ENCODE results near the gene SPPL2B.
"Not testable (repeated sequence)": the region's sequence is repeated elsewhere in the genome, so short reads cannot be mapped to it uniquely, and the experiment has no call there.

SPPL2B gene

DNA sequence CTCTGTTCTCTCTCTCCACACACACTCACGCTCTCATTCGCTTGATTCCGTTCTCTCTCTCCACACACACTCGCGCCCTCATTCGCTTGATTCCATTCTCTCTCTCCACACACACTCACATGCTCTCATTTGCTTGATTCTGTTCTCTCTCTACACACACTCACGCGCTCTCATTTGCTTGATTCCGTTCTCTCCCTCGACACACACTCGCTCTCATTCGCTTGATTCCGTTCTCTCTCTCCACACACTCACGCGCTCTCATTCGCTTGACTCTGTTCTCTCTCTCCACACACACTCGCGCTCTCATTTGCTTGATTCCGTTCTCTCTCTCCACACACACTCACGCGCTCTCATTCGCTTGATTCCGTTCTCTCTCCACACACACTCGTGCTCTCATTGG, 21.3 kb downstream of the SPPL2B start:
- not testable (repeated sequence) for DNase-seq, H3K27me3 Mint-ChIP-seq, H3K4me3 Mint-ChIP-seq, H3K27ac Mint-ChIP-seq, ATAC-seq, H3K9me3 Mint-ChIP-seq, H3K4me1 Mint-ChIP-seq

DNA sequence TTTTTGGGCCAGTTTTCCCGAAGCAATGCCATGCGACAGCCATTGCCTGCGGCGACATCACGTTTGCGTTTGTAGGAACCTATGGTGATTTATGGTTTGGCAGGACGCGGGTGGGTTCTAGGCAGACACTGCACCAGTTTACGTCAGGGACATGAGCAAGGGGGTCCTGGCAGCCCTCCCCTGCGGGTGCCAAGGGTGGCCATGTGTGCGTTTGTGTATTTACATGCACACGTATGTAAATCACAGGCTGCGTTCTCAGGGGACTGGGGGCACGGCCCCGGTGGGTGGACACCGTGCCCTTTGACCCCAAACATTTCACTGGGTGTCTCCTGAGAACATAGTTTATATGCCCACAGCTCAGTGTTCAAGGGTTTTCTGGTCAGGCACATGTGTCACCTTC, 22.2 kb downstream of the SPPL2B start:
- Mint-ChIP-seq H3K27ac (no peak overlapping the region), H3K4me1 (no peaks in the 10 kb centered on the region), H3K9me3 (no peaks in the 10 kb centered on the region), H3K4me3 (no peak overlapping the region), H3K27me3 (no peaks in the 10 kb centered on the region)
- ATAC-seq (no peak), DNase-seq (no peak)

GRCh38 chr19:2351591-2351990, 23.1 kb downstream of the SPPL2B start:
- Mint-ChIP-seq H3K9me3 (no peaks in the 10 kb centered on the region), H3K4me1 (no peaks in the 10 kb centered on the region), H3K4me3 (no peak overlapping the region), H3K27me3 (no peaks in the 10 kb centered on the region), H3K27ac (peak overlapping the region in 1 of 2 donors; percentile 74)
- DNase-seq (no peak), ATAC-seq (peak; percentile 60)

DNA sequence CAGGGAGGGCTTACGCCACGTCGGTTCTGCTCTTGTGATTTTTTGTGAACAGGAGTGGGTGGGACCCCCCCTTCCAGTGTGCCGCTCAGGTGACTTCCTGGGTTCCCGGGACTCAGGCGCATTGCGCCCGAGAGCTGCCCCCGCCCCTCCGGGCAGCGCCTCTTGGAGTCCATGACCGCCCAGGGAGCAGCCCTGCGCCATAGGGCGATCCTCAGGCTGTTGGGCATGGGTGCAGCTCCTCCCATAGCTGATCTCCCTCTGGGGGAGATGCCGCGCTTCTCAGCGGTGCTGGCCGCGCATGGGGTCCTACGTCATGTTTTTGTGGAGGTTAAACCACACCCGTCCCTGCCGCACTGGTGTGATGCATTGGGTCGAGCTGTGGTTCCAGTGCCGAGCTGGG, 23.6 kb downstream of the SPPL2B start:
- H3K4me3 Mint-ChIP-seq: no peak overlapping the region
- H3K27me3 Mint-ChIP-seq: no peaks in the 10 kb centered on the region
- no peaks in the 10 kb centered on the region for H3K4me1 Mint-ChIP-seq
- DNase-seq (no peak), ATAC-seq (peak; percentile 28)
- H3K27ac Mint-ChIP-seq: no peak overlapping the region
- H3K9me3 Mint-ChIP-seq: no peaks in the 10 kb centered on the region

GRCh38 chr19:2353159-2353886, 24.8 kb downstream of the SPPL2B start:
- Mint-ChIP-seq H3K27ac (no peak overlapping the region), H3K27me3 (no peaks in the 10 kb centered on the region), H3K4me1 (no peaks in the 10 kb centered on the region), H3K9me3 (no peaks in the 10 kb centered on the region), H3K4me3 (no peak overlapping the region)
- DNase-seq (no peak), ATAC-seq (no peak)

GRCh38 chr19:2353887-2354592, 25.6 kb downstream of the SPPL2B start:
- DNase-seq (no peak), ATAC-seq (no peak)
- H3K27me3 Mint-ChIP-seq: no peaks in the 10 kb centered on the region

DNA sequence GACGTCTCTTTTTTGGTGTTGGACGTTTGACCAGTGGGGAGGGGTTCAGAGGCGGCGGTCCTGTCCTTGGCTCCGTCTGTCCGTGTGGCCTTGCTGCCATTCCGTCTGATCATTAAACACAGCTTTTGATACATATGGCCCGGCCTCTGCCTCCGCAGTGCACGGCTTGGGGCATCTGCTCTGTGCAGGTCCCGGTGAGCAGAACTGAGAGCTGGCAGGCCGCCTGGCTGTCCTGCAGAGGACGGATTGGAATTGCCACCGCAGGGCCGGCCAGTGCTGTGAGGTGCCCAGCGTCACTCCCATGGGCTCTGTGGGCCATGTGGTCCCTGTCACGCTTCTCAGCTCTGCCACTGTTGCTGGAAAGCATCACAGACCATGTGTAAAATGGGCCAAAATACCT, 26.2 kb downstream of the SPPL2B start:
- no peaks in the 10 kb centered on the region for H3K4me1 Mint-ChIP-seq
- peak overlapping the region in 1 of 2 donors; percentile 14 for H3K27ac Mint-ChIP-seq
- no peak overlapping the region for H3K4me3 Mint-ChIP-seq
- ATAC-seq (no peak), DNase-seq (no peak)
- H3K27me3 Mint-ChIP-seq: no peaks in the 10 kb centered on the region
- no peaks in the 10 kb centered on the region for H3K9me3 Mint-ChIP-seq

More at GRCh38 chr19:2353887-2354592, 25.6 kb downstream of the SPPL2B start:
- H3K4me1 Mint-ChIP-seq: no peaks in the 10 kb centered on the region
- H3K27ac Mint-ChIP-seq: peak overlapping the region in 1 of 2 donors; percentile 14
- H3K4me3 Mint-ChIP-seq: no peak overlapping the region
- no peaks in the 10 kb centered on the region for H3K9me3 Mint-ChIP-seq

DNA sequence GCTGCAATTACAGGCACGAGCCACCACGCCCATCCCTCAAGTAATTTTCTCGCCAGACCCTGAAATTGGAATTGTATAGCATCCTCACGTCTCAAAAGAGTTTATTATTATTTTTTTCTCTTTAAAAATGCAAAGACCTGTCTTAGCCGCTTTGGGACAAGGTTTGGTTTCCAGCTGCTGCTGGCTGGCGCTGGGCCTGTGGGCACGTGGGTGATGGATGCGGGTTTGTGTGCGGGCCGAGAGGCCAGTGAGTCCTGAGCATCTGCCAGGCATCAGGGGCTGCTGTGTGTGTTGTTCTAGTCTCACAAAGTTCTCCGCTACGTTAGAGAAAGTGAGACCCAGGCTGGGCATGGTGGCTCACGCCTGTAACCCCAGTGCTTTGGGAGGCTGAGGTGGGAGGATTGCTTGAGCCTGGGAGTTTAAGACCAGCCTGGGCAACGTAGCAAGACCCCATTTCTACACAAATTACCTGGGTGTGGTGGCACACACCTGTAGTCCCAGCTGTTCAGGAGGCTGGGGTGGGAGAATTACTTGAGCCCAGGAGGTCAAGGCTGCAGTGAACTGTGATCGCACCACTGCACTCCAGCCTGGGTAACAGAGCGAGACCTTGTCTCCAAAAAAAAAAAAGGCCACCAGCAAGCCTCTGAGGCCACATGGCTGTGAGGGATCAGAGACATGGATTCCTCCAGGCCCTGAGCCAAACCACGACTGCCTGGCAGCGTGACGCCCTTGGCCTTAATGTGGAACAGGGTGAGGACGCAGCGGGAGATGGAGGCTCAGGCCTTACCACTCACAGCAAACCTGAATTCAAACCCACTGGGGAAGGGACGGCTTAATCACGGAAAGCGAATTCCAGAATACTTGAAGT, 26.9 kb downstream of the SPPL2B start:
- Mint-ChIP-seq H3K27ac (no peak overlapping the region), H3K4me1 (peaks cover 2% of the 10 kb centered on the region), H3K27me3 (peaks cover 3% of the 10 kb centered on the region), H3K9me3 (no peaks in the 10 kb centered on the region), H3K4me3 (no peak overlapping the region)
- DNase-seq: no peak
- no peak for ATAC-seq

- H3K4me1 Mint-ChIP-seq: peaks cover 6% of the 10 kb centered on the region
- no peaks in the 10 kb centered on the region for H3K9me3 Mint-ChIP-seq
- H3K4me3 Mint-ChIP-seq: no peak overlapping the region
- peak overlapping the region in 1 of 2 donors; percentile 21 for H3K27ac Mint-ChIP-seq
- no peak for DNase-seq
- ATAC-seq: no peak
- H3K27me3 Mint-ChIP-seq: peaks cover 8% of the 10 kb centered on the region
These were observed 27.7 kb downstream of the SPPL2B start for GRCh38 chr19:2356036-2356646.

- no peak for ATAC-seq
- no peak overlapping the region for H3K27ac Mint-ChIP-seq
- peaks cover 6% of the 10 kb centered on the region for H3K4me1 Mint-ChIP-seq
- H3K4me3 Mint-ChIP-seq: no peak overlapping the region
- H3K9me3 Mint-ChIP-seq: no peaks in the 10 kb centered on the region
- DNase-seq: no peak
- peaks cover 8% of the 10 kb centered on the region for H3K27me3 Mint-ChIP-seq
These were observed 29.1 kb downstream of the SPPL2B start for GRCh38 chr19:2357279-2358206.

GRCh38 chr19:2358548-2359173, 30.2 kb downstream of the SPPL2B start:
- Mint-ChIP-seq H3K27ac (no peak overlapping the region), H3K4me1 (peaks cover 6% of the 10 kb centered on the region), H3K4me3 (no peak overlapping the region), H3K27me3 (peaks cover 8% of the 10 kb centered on the region), H3K9me3 (no peaks in the 10 kb centered on the region)
- DNase-seq: no peak
- no peak for ATAC-seq

DNA sequence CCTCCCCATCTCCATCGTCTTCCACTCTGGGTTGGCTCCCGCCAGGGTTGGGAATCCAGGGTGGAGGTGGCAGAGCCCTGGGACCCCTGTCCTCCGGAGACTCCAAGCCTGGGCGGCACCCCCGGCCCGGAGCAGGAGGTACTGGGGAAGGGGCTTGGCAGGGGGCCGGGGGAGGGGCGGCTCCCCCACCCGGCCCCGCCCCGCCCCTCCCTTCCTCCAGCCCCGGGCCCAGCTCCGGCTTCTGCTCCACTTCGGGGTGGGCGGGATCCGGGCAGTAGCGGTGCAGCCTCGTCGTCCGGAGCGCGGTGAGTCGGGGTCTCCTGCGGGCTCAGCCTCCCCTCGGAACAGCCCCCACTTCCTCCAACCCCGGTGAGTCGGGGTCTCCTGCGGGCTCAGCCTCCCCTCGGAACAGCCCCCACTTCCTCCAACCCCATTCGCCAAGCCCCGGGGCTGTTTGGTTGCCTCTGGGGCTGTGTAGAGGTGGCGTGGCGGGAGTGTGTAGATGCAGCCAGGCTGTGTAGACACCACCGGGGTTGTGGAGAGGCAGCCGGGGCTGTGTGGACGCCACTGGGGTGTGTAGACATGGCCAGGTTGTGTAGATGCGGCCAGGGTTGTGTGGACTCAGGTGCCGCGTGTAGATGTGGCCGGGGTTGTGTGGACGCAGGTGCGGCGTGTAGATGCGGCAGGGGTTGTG, 31.7 kb downstream of the SPPL2B start, which contains the start of gene TMPRSS9:
Gene TMPRSS9 (plus strand): TSS at position 274 of the 694 bp plus-strand sequence. CDS start 29,521 bp downstream, outside the sequence.
- H3K9me3 Mint-ChIP-seq: no peaks in the 10 kb centered on the region
- peak within 1 kb of the TSS in 1 of 2 donors; percentile 14 for H3K4me3 Mint-ChIP-seq

DNA sequence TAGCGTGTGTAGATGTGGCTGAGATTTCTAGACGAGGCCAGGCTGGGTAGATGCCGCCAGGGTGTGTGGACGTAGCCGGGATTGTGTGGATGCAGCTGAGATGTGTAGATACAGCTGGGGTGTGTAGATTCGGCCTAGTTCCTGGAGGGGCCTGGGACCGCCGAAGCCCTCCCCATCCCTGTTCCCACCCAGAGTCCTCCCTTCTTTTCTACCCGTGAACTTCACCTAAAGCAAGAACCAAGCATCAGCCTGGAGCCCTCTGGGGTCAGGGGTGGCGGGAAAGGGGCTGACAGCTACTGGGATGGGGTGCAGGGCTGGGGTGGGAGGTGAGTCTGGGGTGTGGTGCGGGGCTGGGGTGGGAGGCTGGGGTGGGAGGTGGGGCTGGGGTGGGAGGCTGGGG, 32.3 kb downstream of the SPPL2B start:
- H3K27ac Mint-ChIP-seq: no peak overlapping the region
- H3K27me3 Mint-ChIP-seq: peaks cover 18% of the 10 kb centered on the region
- H3K4me1 Mint-ChIP-seq: peaks cover 6% of the 10 kb centered on the region
- peak; percentile 48 for ATAC-seq
- no peak for DNase-seq
- no peak overlapping the region for H3K4me3 Mint-ChIP-seq
- H3K9me3 Mint-ChIP-seq: no peaks in the 10 kb centered on the region

More for the DNA sequence above, 31.7 kb downstream of the SPPL2B start, which contains the start of gene TMPRSS9:
- Mint-ChIP-seq H3K27ac (no peak within 1 kb of the TSS), H3K27me3 (peaks cover 13% of the 10 kb centered on the region), H3K4me1 (peaks cover 6% of the 10 kb centered on the region)
- DNase-seq (no peak), ATAC-seq (peak; percentile 57)

All from stimulated activated naive CD8-positive, alpha-beta T cell treated with anti-CD3 and anti-CD28 coated beads, Interleukin-15, amount 100 ng/mL, for 72 hours (primary cell).